GM18873 (cell line): ENCODE results near the gene CHD2.

ENCODE experiments used
- ATAC-seq: cut with Tn5 transposase; IDR thresholded peaks from one replicate; pipeline ENCODE4 v1.9.1; 2021; ENCODE audit warnings: mild to moderate bottlenecking, moderate library complexity, moderate number of reproducible peaks; ENCODE audit not compliant: unreplicated experiment, low FRiP score

The CHD2 gene

GRCh38 chr15:92924216-92924615, 24.1 kb downstream of the CHD2 start:
- no peak for ATAC-seq

GRCh38 chr15:92925454-92925853, 25.3 kb downstream of the CHD2 start:
- ATAC-seq = no peak

- ATAC-seq = no peak
Observed at GRCh38 chr15:92928225-92928750, 28.2 kb downstream of the CHD2 start.

GRCh38 chr15:92929002-92929401, 28.9 kb downstream of the CHD2 start:
- no peak for ATAC-seq

GRCh38 chr15:92930054-92930621, 30.0 kb downstream of the CHD2 start:
- no peak for ATAC-seq

- no peak for ATAC-seq
Observed at GRCh38 chr15:92930776-92931175, 30.7 kb downstream of the CHD2 start.

GRCh38 chr15:92932946-92933649, 33.0 kb downstream of the CHD2 start:
- no peak for ATAC-seq

GRCh38 chr15:92933831-92934230, 33.7 kb downstream of the CHD2 start:
- no peak for ATAC-seq

- ATAC-seq = no peak
Observed at GRCh38 chr15:92934716-92935115, 34.6 kb downstream of the CHD2 start.

- no peak for ATAC-seq
Observed at GRCh38 chr15:92936138-92936537, 36.0 kb downstream of the CHD2 start.

- no peak for ATAC-seq
Observed at GRCh38 chr15:92936693-92937092, 36.6 kb downstream of the CHD2 start.

GRCh38 chr15:92937901-92938300, 37.8 kb downstream of the CHD2 start:
- no peak for ATAC-seq

- ATAC-seq = no peak
Observed at GRCh38 chr15:92938387-92938786, 38.3 kb downstream of the CHD2 start.

GRCh38 chr15:92941668-92942067, 41.5 kb downstream of the CHD2 start:
- ATAC-seq = no peak

- no peak for ATAC-seq
Observed at GRCh38 chr15:92942706-92943105, 42.6 kb downstream of the CHD2 start.

- ATAC-seq = no peak
Observed at GRCh38 chr15:92943581-92943980, 43.5 kb downstream of the CHD2 start.

- no peak for ATAC-seq
Observed at GRCh38 chr15:92944946-92945521, 44.9 kb downstream of the CHD2 start.

GRCh38 chr15:92947071-92947730, 47.1 kb downstream of the CHD2 start:
- ATAC-seq = no peak

- no peak for ATAC-seq
Observed at GRCh38 chr15:92949604-92950249, 49.6 kb downstream of the CHD2 start.

GRCh38 chr15:92951800-92952457, 51.8 kb downstream of the CHD2 start:
- no peak for ATAC-seq
